WERI-Rb-1 (cell line): ENCODE measurements around the gene ARHGEF35.
"Not testable (repeated sequence)": the region's sequence is repeated elsewhere in the genome, so short reads cannot be mapped to it uniquely, and the experiment has no call there.

ENCODE experiments used
- DNase-seq: peaks from one replicate; pipeline ENCODE4 v3.0.0-alpha.2; 2020
- H3K27ac ChIP-seq: fragments of 250-450 bp; sonication (Bioruptor Pico); 2 replicates; pipeline ENCODE4 v1.5.1; 2020; ENCODE audit warnings: mild to moderate bottlenecking, moderate library complexity
- H3K27me3 ChIP-seq: fragments of 250-450 bp; sonication (Bioruptor Pico); 2 replicates; pipeline ENCODE4 v1.5.1; 2021; ENCODE audit warnings: mild to moderate bottlenecking, low read depth, moderate library complexity; ENCODE audit not compliant: insufficient read depth, severe bottlenecking
- H3K36me3 ChIP-seq: fragments of 250-450 bp; sonication (Bioruptor Pico); 2 replicates; pipeline ENCODE4 v1.5.1; 2020; ENCODE audit warnings: mild to moderate bottlenecking, moderate library complexity
- H3K4me3 ChIP-seq: 2 replicates; pipeline ENCODE4 v1.5.1; 2011; ENCODE audit warnings: low read depth, mild to moderate bottlenecking, control low read depth, low read length
- H3K9me3 ChIP-seq: fragments of 250-450 bp; sonication (Bioruptor Pico); 2 replicates; pipeline ENCODE4 v1.5.1; 2021; ENCODE audit warnings: mild to moderate bottlenecking, moderate library complexity; ENCODE audit not compliant: severe bottlenecking

Gene ARHGEF35

DNA sequence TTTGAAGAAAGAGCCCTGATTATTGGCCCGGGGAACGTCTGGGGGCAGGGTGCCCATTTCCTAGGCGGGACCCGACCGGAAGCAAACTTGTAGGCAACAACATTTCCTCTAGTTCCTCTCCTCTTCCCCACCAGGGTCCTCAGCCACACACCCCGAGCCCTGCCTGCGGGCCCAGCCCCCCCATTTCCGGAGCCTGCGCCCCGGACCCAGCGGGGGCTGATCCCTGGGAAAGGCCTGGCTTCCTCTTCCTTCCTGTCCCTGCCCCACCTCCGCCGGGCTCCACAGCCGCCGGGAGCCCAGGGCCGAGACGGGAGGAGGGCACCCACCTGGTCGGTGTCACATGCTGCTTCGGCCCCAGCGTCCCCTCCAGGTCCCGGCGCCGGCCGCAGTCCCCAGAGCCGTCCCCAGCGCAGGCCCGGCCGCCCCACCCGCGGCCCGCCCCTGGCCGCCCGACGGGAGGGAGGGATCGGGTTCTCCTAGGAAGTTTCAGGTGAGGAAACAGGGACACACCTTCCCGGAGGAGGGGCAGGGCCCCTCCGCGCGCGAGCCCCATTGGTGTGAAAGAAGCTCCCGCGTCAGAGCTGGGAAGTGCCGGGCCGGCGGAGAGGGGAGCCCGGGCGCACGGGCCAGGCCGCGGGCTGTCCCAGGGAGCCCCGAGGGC is at the start of gene ARHGEF35:
Gene ARHGEF35 (minus strand): TSS at position 622 of the 661 bp plus-strand sequence. CDS start 7,450 bp downstream, outside the sequence.
- not testable (repeated sequence) for H3K27me3 ChIP-seq, DNase-seq, H3K9me3 ChIP-seq, H3K27ac ChIP-seq, H3K36me3 ChIP-seq, H3K4me3 ChIP-seq

- H3K27me3 ChIP-seq, H3K4me3 ChIP-seq, H3K36me3 ChIP-seq, DNase-seq, H3K27ac ChIP-seq, H3K9me3 ChIP-seq: not testable (repeated sequence)
Measured at GRCh38 chr7:144245372-144245771, 49.7 kb upstream of the ARHGEF35 start.

GRCh38 chr7:144239365-144239764 is 43.7 kb upstream of the ARHGEF35 start, which contains the start of gene OR2A42:
TSS of gene OR2A42 (minus strand) at chr7:144239605. CDS start at chr7:144232843, 6,762 bp downstream.
- H3K4me3 ChIP-seq, H3K9me3 ChIP-seq, H3K27me3 ChIP-seq, H3K27ac ChIP-seq, DNase-seq, H3K36me3 ChIP-seq: not testable (repeated sequence)

- H3K27me3 ChIP-seq, H3K9me3 ChIP-seq, H3K27ac ChIP-seq, H3K36me3 ChIP-seq, DNase-seq, H3K4me3 ChIP-seq: not testable (repeated sequence)
Measured at GRCh38 chr7:144238530-144239082, 43.0 kb upstream of the ARHGEF35 start.

GRCh38 chr7:144233039-144233438 is 37.4 kb upstream of the ARHGEF35 start:
- H3K27me3 ChIP-seq, H3K36me3 ChIP-seq, DNase-seq, H3K4me3 ChIP-seq, H3K9me3 ChIP-seq, H3K27ac ChIP-seq: not testable (repeated sequence)

DNA sequence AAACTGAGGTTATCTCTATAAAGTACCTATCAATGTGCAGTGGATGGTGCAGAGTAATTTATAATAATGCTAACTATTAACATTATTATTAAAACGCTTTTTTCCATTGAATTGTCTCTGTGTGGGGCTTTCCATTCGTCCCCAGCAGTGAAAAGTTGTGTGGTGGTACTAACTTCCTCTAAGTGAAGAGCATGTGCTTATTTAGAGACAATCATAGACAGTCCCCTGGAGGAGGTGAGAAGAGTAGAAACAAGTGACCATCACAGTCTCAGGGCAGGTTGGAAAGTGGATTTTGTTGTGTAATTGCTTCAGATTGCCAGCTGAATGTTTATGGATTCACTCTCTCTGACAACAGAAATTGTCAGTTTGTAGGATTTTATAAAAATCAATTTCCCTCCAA is 35.4 kb upstream of the ARHGEF35 start:
- not testable (repeated sequence) for H3K4me3 ChIP-seq, H3K9me3 ChIP-seq, H3K27me3 ChIP-seq, DNase-seq, H3K36me3 ChIP-seq, H3K27ac ChIP-seq

GRCh38 chr7:144228810-144229209 is 33.2 kb upstream of the ARHGEF35 start:
- DNase-seq, H3K4me3 ChIP-seq, H3K9me3 ChIP-seq, H3K36me3 ChIP-seq, H3K27me3 ChIP-seq, H3K27ac ChIP-seq: not testable (repeated sequence)

DNA sequence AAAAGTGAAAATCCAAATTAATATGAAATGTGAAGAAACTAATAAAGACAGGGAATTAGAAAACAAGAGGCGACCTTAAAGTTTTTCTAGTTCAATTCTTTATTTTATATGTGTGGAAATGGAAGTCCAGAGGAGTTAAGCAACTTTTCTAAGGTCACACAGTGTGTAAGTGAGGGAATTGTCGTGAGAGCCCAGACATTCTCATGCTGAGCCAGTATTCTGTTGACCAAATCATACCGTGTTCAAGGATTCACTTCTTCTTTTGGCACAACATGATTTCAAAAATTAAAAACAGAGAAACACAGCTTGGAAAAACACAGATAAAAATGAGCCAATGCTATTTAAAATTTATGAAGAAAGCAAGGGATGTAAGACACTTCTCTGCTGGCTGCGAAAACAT is 31.2 kb upstream of the ARHGEF35 start:
- H3K9me3 ChIP-seq, H3K27me3 ChIP-seq, DNase-seq, H3K36me3 ChIP-seq, H3K4me3 ChIP-seq, H3K27ac ChIP-seq: not testable (repeated sequence)

DNA sequence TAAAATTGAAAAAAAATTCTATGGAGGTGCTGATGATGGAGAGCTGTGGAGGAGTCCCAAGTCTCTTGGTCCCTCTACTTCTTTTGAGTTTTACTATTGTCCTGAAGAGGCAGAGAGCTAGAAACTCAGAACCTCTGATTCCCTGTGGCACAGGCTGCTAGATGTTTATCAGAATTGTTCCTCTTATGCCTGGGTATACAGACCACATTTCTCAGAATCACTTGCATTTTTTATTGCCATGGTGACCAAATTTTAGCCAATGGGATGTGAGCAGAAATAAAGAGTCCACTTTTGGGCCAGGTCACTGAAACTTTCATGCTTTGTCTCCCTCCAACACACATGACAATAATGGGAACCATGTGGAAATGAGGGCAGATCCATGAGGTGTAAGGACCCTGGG is 28.0 kb upstream of the ARHGEF35 start:
- H3K36me3 ChIP-seq, H3K4me3 ChIP-seq, H3K27me3 ChIP-seq, DNase-seq, H3K27ac ChIP-seq, H3K9me3 ChIP-seq: not testable (repeated sequence)

- not testable (repeated sequence) for H3K27me3 ChIP-seq, H3K9me3 ChIP-seq, H3K4me3 ChIP-seq, H3K27ac ChIP-seq, H3K36me3 ChIP-seq, DNase-seq
Measured at GRCh38 chr7:144220531-144220930, 24.9 kb upstream of the ARHGEF35 start.

DNA sequence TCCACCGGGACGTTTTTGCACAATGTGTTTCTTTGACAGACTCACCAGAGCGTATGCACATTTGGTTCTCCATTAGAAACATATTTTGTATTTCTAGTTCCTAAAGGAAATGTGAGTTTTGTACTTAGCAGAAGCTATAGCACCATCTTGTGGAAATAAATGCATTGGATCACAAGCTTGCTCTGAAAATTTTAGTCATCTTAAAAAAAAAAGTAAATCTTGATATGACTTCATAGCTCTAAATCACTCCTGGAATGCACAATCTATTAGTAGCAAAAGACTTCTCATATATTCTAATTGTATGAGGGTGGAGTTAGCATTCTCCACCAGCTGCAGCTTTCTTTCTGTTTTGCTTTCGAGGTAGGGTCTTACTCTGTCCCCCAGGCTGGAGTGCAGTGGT is 23.5 kb upstream of the ARHGEF35 start:
- not testable (repeated sequence) for H3K4me3 ChIP-seq, H3K36me3 ChIP-seq, DNase-seq, H3K9me3 ChIP-seq, H3K27ac ChIP-seq, H3K27me3 ChIP-seq

DNA sequence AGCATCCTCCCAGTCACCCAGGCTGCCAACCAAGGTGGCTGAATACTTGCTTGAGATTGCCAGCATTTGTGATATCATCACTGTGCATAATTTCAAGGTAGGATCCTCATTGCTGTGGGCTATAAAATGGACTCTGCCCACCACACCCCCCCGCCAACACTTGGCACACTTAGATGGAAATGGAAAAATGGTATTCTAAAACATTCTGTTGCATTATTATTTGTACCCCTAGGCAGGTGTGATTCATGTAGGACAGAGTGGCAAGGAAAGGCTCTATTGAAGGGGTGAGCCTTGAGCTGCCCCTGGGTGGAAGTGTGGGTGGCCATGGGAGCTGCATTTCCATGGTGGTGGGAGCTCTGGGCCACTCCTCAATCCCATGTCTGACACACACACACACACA is 22.9 kb upstream of the ARHGEF35 start:
- not testable (repeated sequence) for H3K36me3 ChIP-seq, H3K4me3 ChIP-seq, H3K27me3 ChIP-seq, H3K27ac ChIP-seq, H3K9me3 ChIP-seq, DNase-seq

DNA sequence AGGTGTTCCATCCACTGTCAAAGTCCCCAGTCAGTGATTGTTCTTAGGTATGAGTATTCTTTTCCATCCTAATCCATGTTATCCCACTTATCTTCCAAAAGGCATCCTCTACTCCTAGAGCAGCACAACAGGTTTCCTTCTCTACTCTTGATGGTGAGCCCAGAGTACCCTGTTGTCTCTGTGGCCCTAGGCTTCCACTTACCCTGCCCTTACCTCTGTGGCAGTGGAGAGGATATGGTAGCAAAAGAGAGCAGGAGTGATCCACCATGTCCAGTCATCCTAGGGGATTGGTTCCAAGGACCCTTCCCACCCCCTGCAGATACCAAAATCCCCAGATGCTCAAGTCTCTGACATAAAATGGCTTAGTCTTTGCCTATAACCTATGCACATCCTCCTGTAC is 21.6 kb upstream of the ARHGEF35 start:
- H3K36me3 ChIP-seq, H3K27ac ChIP-seq, DNase-seq, H3K27me3 ChIP-seq, H3K9me3 ChIP-seq, H3K4me3 ChIP-seq: not testable (repeated sequence)

- H3K27me3 ChIP-seq, H3K4me3 ChIP-seq, H3K36me3 ChIP-seq, H3K27ac ChIP-seq, H3K9me3 ChIP-seq, DNase-seq: not testable (repeated sequence)
Measured at GRCh38 chr7:144205306-144205705, 9.7 kb upstream of the ARHGEF35 start.

DNA sequence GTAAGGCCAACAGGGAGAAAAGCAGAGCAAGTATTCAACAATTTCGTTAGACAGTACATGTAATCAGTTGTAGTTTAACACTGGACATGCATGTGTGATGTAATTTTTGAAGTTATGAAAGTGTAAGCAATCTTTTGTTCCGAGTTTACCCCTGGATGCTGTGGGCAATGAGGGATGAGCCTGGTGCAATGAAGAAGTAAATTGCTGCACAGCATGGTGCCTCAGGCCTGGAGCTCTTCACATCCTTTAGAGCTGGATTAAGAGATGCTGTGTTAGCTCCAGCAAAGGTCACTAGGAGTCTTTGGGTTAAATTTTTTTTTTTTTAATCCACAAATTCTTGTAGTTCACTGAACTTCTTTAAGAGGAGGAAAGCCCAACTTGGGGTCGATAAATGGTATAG is 7.5 kb upstream of the ARHGEF35 start:
- H3K4me3 ChIP-seq, H3K9me3 ChIP-seq, H3K36me3 ChIP-seq, DNase-seq, H3K27me3 ChIP-seq, H3K27ac ChIP-seq: not testable (repeated sequence)
